ENCODE results near the gene PRKCI.

GRCh38 chr3:170296703-170297102 lies 74.5 kb downstream of the PRKCI start:
- TF ChIP-seq CTCF (conservative IDR thresholded peaks at IDR 0.05; ENCODE audit: low read depth, low read length) (no peak), RAD21 (IDR thresholded peaks at IDR 0.05; ENCODE audit: low read length) (no peak), POLR2A (IDR thresholded peaks at IDR 0.05; ENCODE audit: low read depth, low read length) (no peak), MAZ (IDR thresholded peaks at IDR 0.05; ENCODE audit: borderline replicate concordance, low read depth, low read length) (no peak), RFX5 (IDR thresholded peaks at IDR 0.05; ENCODE audit: low read depth, low read length) (no peak)
